ENCODE results near the gene RAB11FIP5.

The RAB11FIP5 gene

DNA sequence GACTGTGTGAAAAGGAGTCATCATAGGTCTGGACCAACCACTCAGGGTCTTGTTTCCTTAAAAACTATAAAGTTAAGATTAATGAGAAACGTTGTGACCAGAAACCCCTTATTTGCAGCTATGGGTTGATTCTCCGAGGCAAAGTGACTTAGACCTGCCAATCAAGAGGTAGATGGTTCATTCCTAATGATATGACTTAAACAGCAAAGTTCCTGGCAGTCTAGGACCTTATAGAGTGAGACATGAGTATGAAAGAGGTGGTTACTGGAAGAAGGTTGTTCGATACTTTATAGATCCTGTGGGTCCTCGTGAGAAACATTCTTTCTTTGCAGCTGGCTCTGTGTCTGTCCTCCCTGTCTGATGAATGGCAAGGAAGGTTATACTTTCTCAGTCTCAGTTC lies 49.3 kb downstream of the RAB11FIP5 start:
- no peak overlapping the region for H3K4me3 ChIP-seq (ENCODE audit: control insufficient read depth, low read depth, low read length)
- DNase-seq (ENCODE audit: low read depth), result no peak
- TF ChIP-seq, protein P1, sequence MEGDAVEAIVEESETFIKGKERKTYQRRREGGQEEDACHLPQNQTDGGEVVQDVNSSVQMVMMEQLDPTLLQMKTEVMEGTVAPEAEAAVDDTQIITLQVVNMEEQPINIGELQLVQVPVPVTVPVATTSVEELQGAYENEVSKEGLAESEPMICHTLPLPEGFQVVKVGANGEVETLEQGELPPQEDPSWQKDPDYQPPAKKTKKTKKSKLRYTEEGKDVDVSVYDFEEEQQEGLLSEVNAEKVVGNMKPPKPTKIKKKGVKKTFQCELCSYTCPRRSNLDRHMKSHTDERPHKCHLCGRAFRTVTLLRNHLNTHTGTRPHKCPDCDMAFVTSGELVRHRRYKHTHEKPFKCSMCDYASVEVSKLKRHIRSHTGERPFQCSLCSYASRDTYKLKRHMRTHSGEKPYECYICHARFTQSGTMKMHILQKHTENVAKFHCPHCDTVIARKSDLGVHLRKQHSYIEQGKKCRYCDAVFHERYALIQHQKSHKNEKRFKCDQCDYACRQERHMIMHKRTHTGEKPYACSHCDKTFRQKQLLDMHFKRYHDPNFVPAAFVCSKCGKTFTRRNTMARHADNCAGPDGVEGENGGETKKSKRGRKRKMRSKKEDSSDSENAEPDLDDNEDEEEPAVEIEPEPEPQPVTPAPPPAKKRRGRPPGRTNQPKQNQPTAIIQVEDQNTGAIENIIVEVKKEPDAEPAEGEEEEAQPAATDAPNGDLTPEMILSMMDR (IDR thresholded peaks at IDR 0.05; ENCODE audit: control insufficient read depth, insufficient read depth, low read depth, low read length, missing control alignments), result no peak

DNA sequence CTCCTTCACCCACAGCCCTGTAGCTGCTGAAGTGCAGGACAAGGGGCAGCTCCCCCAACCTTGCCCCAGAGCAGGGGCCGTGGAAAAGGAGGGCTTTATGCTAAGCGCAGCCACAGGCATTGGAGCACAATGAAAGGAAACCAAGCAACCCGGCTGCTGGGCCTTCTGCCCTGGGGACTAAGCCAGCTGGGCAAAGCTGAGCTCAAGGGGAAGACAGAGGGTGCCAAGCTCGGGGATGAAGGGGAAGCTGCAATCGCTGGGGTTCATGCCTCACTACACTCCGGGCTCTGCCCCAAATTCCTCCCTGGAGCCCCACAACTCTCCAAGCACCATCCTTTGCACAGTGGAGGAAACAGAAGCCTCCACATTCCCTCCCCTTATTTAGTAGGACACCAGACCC lies 53.6 kb downstream of the RAB11FIP5 start:
- TF ChIP-seq, protein P1 (IDR thresholded peaks at IDR 0.05; ENCODE audit: control insufficient read depth, insufficient read depth, low read depth, low read length, missing control alignments), result no peak
- DNase-seq (ENCODE audit: low read depth), result no peak
- no peak overlapping the region for H3K4me3 ChIP-seq (ENCODE audit: control insufficient read depth, low read depth, low read length)

DNA sequence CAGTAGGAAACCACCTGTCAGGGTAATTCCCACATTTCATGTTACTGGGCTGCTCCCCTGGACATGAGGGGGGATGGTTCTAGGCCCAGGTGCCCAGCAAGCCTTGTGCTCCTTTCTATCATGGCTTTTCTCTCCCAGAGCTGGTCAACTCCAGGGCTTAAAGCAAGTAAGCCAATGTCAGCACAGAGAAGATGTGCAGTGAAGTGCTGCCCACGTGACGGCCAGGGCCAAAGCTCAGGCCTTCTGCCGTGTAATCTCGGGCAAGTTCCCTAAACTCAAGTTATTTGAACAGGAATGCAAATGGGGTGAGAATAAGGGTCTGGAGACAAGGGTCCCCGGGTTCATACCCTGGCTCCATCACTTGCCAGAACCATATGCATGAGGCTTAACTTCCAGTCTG lies 57.8 kb downstream of the RAB11FIP5 start:
- TF ChIP-seq, protein P1 (IDR thresholded peaks at IDR 0.05; ENCODE audit: control insufficient read depth, insufficient read depth, low read depth, low read length, missing control alignments), result no peak
- no peak overlapping the region for H3K4me3 ChIP-seq (ENCODE audit: control insufficient read depth, low read depth, low read length)
- DNase-seq (ENCODE audit: low read depth), result no peak

DNA sequence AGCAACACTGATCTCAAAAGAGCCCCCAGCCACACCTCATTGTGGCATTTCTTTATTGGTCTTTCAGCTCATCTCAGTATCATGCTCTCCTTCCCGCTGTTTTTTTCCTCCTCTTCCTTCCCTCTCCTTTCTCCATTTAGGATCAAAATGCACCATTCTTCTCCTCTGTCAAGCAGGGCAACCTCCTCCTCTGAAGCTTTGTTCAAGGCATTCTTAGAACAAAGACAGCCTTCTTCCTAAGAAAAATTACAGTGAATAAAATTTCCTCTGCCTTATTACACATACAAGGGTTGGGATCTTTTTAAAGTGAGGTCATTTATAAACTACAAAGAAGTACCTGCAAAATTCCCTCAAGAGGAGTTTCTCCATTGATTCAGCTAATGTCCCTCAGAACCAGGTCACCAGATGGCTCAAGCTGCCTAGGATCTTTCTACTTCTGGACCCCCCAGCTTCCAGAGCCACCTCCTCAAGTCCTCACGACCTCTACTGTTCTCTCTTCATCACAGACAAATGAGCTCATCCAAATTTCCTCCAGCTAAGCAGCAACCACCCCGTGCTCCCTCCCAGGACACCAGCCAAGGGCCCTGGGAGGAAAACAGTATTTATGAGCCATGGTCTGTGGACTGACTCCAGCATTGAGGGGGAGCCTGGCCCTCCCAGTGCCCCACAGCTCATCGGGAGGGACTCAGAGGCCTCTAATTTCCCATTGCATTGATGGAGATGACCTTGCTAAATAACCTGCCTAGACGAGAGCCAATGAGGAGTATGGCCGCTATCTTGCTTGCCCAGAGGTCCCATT lies 59.2 kb downstream of the RAB11FIP5 start:
- TF ChIP-seq, protein P1 (IDR thresholded peaks at IDR 0.05; ENCODE audit: control insufficient read depth, insufficient read depth, low read depth, low read length, missing control alignments), result no peak
- peak; percentile 28 for DNase-seq (ENCODE audit: low read depth)
- no peak overlapping the region for H3K4me3 ChIP-seq (ENCODE audit: control insufficient read depth, low read depth, low read length)

DNA sequence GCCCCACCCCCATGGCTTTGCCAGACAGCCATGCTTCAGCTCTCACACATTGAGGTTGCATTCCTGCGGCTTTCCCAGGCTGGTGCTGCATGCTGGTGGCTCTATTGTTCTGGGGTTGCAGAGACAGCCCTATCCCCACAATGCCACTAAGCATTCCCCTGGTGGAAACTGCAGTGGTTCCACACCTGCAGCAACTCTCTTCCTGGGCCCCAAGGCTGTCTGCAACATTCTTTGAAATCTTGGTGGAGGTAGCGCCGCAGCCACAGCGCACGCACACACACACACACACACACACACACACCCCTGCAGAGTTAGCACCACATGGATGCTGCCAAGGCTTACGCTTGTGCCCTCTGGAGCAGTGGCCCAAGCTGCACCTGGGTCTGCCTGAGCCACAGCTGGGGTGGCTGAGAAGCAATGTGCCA lies 62.6 kb downstream of the RAB11FIP5 start:
- TF ChIP-seq, protein P1 (IDR thresholded peaks at IDR 0.05; ENCODE audit: control insufficient read depth, insufficient read depth, low read depth, low read length, missing control alignments), result no peak
- DNase-seq (ENCODE audit: low read depth), result no peak
- H3K4me3 ChIP-seq (ENCODE audit: control insufficient read depth, low read depth, low read length), result no peak overlapping the region

DNA sequence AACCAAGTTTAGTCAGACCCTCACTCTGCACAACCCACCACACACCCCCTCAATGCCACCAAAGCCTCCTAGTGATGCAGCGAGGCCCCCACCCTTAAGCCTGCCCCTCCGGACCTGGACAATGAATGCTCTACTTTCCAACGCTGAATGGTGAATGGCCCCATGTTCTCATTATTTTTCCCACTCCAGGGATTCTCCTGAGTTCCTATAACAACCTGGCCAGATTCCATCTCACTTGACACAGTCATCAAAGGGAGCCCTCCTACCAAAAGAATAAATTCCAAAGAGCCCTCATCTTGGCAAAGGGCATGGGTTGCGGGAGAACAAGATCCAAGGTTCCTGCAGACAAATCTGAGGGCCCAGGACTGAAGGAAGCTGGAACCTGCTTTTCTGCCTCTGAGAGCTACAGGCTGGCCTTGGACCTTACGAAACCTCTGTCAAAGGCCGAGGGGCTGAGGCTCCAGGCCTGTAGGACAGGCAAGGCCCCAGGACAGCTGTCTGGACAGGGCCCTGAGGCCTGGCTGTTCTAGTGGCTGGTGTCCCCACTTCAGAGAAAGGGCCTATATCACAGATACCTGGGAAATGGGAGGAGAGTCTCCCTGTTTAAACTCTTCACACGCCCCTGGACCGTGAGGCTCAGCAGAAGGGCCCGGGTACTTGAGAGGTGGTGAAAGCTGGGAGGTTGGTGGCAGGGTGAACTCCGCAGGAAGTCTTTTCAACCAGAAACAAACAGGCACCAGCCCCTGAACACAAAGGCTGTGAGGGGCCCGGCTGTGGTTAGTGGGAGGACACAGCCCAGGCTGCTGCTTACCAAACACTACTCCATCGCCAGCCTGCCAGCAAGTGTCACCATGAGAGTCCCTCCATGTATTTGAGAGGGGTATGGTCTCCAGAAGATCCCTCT lies 68.6 kb downstream of the RAB11FIP5 start:
- H3K4me3 ChIP-seq (ENCODE audit: control insufficient read depth, low read depth, low read length), result no peak overlapping the region
- TF ChIP-seq, protein P1 (IDR thresholded peaks at IDR 0.05; ENCODE audit: control insufficient read depth, insufficient read depth, low read depth, low read length, missing control alignments), result no peak
- no peak for DNase-seq (ENCODE audit: low read depth)

Data from AG09309 (cell line).